22Rv1 (cell line): ENCODE results near the gene TMSB4X.

Source experiments
- H3K27ac ChIP-seq: fragments of 450-650 bp; 2 replicates; pipeline ENCODE4 v1.5.1; 2017
- ZFX ChIP-seq: fragments of 450-650 bp; IDR thresholded peaks from 2 replicates; pipeline ENCODE4 v1.6.1; 2017; ENCODE audit warnings: antibody characterized with exemption, borderline replicate concordance
- TF ChIP-seq, protein P1 (sequence below): fragments of 450-650 bp; IDR thresholded peaks from 2 replicates; pipeline ENCODE4 v1.5.1; 2017; ENCODE audit warnings: mild to moderate bottlenecking

TMSB4X gene

DNA sequence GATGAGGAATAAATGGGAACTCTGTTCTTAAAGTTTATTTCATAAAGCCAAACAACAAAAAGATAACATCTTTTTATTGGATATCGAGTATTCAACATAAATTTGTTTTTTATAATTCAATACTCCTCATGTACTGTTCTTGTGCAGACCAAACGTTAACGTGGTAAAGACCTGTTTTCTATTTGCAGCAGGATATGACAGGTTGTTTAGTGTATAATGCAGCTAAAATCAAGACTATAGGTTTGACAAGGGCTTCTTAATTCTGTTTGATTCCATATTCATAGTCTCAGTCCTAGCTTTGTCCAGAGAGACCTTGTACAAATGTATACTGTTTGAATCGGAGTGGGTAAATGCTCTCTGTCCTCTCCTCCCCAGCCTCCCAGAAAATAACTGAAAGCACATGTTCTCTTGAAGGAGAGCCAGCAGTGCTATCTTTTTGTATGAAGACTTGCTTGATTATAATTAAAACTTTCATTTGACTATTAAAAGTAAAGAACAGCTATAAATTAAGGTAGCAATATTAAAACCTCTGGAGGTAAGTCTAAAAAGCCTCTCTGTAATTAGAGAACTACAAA is 17.7 kb downstream of the TMSB4X start:
- TF ChIP-seq ZFX, result no peak
- TF ChIP-seq, protein P1, sequence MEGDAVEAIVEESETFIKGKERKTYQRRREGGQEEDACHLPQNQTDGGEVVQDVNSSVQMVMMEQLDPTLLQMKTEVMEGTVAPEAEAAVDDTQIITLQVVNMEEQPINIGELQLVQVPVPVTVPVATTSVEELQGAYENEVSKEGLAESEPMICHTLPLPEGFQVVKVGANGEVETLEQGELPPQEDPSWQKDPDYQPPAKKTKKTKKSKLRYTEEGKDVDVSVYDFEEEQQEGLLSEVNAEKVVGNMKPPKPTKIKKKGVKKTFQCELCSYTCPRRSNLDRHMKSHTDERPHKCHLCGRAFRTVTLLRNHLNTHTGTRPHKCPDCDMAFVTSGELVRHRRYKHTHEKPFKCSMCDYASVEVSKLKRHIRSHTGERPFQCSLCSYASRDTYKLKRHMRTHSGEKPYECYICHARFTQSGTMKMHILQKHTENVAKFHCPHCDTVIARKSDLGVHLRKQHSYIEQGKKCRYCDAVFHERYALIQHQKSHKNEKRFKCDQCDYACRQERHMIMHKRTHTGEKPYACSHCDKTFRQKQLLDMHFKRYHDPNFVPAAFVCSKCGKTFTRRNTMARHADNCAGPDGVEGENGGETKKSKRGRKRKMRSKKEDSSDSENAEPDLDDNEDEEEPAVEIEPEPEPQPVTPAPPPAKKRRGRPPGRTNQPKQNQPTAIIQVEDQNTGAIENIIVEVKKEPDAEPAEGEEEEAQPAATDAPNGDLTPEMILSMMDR, result no peak
- peak overlapping the region; percentile 84 for H3K27ac ChIP-seq

DNA sequence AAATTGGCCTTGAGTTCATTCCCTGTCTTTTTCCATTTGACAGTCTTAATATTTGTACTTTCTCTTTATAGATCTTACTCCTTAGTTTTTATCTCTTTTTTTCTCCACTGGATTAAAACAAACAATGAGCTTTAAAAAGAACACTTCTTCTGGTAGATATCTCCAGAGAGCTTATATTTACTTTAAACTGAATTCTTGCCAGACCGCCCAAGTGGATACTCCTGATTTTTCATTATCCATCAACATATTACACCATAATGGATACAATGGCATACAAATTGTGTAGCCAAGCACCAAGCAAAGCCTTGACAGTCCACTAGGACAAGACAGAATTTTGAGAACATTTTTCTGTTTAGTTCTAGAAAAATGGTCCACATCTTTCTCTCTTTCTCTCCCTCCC is 18.9 kb downstream of the TMSB4X start:
- H3K27ac ChIP-seq, result peak overlapping the region; percentile 84
- TF ChIP-seq ZFX, result no peak
- TF ChIP-seq, protein P1, result no peak

DNA sequence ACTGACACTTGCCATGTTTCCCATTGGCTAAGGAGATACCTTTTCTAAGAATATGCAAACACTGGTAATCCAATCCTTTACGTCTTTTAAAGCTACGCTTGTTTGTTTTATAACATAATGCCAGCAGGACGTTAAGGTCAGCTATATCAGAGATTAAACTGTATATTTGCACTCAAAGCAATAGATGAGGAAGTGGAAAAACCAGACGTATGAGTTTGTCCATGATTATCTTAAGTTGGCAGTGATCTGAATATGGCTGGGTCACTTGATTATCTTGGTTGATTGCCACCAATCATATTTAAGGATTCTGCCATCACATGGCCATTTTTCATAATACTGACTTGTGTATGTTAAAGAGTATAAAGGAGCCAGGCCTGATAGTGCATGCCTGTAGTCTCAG is 19.4 kb downstream of the TMSB4X start:
- peak overlapping the region; percentile 84 for H3K27ac ChIP-seq
- TF ChIP-seq, protein P1, result no peak
- no peak for TF ChIP-seq ZFX

DNA sequence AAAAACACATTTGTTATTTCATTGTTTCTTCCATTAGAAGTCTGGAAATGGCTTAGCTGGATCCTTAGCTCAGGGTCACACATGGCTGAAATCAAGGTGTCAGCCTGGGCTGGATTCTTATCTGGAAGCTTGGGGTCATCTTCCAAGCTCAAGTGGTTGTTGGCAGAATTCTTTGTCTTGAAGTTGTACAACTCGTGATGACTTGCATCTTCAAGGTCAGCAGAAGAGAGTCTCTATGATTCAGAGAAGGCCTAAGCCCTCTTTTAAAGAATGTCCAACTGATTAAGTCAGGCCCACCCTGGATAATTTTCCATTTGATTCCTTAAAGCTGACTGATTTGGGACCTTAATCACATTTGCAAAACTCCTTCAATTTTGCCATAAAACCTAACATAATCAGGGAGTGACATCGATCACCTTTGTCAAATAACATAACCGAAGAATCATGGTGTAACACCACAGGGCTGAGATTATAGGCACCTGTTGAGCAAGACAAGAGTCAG is 22.1 kb downstream of the TMSB4X start:
- peak overlapping the region; percentile 46; the same call in 1 of the 2 replicates for H3K27ac ChIP-seq
- no peak for TF ChIP-seq ZFX
- TF ChIP-seq, protein P1, result no peak

- peak overlapping the region; percentile 46 for H3K27ac ChIP-seq
- TF ChIP-seq ZFX, result no peak
- TF ChIP-seq, protein P1, result no peak
Measured at GRCh38 chrX:12997906-12998687, 23.2 kb downstream of the TMSB4X start.

DNA sequence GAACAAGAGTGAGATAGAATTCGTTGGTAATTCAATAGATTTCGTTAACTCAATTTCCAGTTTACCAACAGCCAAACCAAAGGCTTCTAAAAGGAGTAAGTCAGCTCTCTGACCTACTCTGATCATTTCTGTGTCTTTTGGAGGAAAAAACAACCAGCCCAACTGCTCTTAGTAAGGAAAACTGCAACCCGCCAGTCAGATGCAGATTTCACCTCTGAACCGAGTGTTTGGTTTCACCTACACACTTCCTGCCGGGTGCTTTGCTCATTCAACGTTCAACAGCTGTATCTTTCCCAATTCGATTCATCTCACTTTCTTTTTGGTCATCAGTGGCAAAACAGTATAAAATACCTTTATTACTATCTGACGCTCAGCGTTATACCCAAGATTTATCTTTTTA is 24.5 kb downstream of the TMSB4X start:
- no peak for TF ChIP-seq ZFX
- TF ChIP-seq, protein P1, result no peak
- H3K27ac ChIP-seq, result no peak overlapping the region

DNA sequence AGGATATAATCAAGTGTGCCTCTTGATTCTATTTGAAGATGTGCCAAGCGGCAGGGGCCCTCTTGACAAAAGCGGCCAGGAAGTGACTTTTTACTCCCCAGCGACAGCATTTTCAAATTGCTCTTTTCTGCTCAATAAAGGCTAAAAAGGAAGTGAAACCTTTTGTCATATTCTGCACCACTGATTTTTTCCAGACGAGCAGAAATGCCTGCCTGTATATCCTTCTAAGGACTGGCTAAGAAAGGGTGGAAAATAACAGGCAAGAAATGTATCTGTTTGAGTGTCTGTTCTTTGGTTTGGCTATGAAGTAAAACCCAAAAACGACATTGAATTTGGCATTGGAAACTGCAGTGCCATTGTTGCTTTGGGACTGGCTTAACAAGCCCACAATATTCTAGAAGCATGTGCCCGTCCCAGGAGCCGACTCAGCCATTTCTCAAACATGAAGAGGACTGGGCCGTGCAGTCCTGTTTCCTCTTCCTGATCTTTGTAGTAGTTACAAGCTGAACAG is 25.4 kb downstream of the TMSB4X start:
- TF ChIP-seq, protein P1, result no peak
- TF ChIP-seq ZFX, result no peak
- H3K27ac ChIP-seq, result no peak overlapping the region
